IPS-NIHi11 (cell line): ENCODE results near the gene TRAK1.

Experiments used
- DNase-seq: peaks from one replicate; pipeline ENCODE4 v3.0.0; 2012; ENCODE audit warnings: mixed read lengths, low spot score

Gene TRAK1

GRCh38 chr3:42157540-42158538 is 66.7 kb downstream of the TRAK1 start:
- DNase-seq: no peak

GRCh38 chr3:42159147-42159546 is 68.0 kb downstream of the TRAK1 start:
- no peak for DNase-seq

GRCh38 chr3:42159706-42160472 is 68.7 kb downstream of the TRAK1 start:
- DNase-seq: peak; percentile 92

- DNase-seq: no peak
Measured at GRCh38 chr3:42161050-42161935, 70.1 kb downstream of the TRAK1 start.

GRCh38 chr3:42162462-42162861 is 71.3 kb downstream of the TRAK1 start:
- DNase-seq: no peak

GRCh38 chr3:42163622-42164244 is 72.6 kb downstream of the TRAK1 start:
- no peak for DNase-seq

GRCh38 chr3:42164656-42165055 is 73.5 kb downstream of the TRAK1 start:
- DNase-seq: no peak

GRCh38 chr3:42165211-42165610 is 74.1 kb downstream of the TRAK1 start:
- no peak for DNase-seq

GRCh38 chr3:42166214-42166613 is 75.1 kb downstream of the TRAK1 start:
- no peak for DNase-seq

- DNase-seq: no peak
Measured at GRCh38 chr3:42166662-42167300, 75.6 kb downstream of the TRAK1 start.

GRCh38 chr3:42169579-42170120 is 78.5 kb downstream of the TRAK1 start:
- no peak for DNase-seq

GRCh38 chr3:42172047-42172654 is 81.0 kb downstream of the TRAK1 start:
- no peak for DNase-seq

GRCh38 chr3:42173307-42173706 is 82.2 kb downstream of the TRAK1 start:
- no peak for DNase-seq

- DNase-seq: no peak
Measured at GRCh38 chr3:42174679-42175385, 83.7 kb downstream of the TRAK1 start.

- DNase-seq: no peak
Measured at GRCh38 chr3:42175386-42176240, 84.5 kb downstream of the TRAK1 start.

GRCh38 chr3:42176242-42177034 is 85.3 kb downstream of the TRAK1 start:
- DNase-seq: no peak

- no peak for DNase-seq
Measured at GRCh38 chr3:42177068-42177800, 86.1 kb downstream of the TRAK1 start.
